ENCODE results near the gene NCOA6.

DNA sequence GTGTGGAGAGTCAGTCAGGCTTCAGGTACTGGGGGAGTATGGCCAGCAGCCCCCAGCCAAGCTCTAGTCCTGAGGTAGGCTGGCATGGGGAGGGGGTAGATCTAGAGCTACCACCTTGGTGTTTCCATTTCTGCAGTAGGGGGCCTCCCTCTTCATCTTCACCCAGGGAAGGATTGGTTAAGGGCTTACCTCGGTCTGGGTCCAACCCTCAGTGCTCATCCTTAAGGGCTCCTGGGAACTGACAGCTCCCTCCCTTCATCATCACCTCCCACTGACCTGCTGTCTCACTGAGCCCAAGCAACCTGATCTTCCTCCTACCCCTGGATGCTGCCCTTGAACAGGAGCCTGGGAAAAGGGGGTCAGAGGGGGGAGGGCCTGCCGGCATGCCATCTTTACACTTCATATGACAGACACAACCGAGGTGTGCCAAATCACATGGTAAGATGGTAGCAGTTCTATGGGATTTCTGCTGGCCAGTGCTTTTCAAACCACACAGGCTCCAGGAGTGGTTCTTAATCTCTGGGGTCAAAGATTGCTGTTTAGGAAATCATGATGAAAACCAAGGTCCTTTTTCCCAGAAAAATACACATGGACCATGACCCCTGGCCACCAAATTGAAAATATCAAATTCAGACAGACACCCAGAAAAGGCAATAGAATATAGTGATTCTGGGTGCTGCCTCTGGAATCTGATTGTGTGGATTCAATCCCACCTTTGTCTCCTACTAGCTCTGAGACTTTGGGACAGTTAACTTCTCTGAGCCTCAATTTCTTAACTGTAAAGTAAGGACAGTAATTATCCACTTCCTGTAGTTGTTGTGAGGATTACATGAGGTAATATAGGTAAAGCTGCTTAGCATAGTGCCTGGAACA, 118.3 kb downstream of the NCOA6 start:
- TF ChIP-seq, protein P1, sequence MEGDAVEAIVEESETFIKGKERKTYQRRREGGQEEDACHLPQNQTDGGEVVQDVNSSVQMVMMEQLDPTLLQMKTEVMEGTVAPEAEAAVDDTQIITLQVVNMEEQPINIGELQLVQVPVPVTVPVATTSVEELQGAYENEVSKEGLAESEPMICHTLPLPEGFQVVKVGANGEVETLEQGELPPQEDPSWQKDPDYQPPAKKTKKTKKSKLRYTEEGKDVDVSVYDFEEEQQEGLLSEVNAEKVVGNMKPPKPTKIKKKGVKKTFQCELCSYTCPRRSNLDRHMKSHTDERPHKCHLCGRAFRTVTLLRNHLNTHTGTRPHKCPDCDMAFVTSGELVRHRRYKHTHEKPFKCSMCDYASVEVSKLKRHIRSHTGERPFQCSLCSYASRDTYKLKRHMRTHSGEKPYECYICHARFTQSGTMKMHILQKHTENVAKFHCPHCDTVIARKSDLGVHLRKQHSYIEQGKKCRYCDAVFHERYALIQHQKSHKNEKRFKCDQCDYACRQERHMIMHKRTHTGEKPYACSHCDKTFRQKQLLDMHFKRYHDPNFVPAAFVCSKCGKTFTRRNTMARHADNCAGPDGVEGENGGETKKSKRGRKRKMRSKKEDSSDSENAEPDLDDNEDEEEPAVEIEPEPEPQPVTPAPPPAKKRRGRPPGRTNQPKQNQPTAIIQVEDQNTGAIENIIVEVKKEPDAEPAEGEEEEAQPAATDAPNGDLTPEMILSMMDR (conservative IDR thresholded peaks at IDR 0.05), result no peak
- TF ChIP-seq EZH2 (IDR thresholded peaks at IDR 0.05; ENCODE audit: low read depth), result no peak

Data from PC-9 (cell line).